ENCODE data around the gene EID2. TPM values are rescaled to one million over a fixed set of nuclear protein-coding genes. Genes with fewer than 3 reads are reported as not detected.
A peak's percentile ranks its signal among the peaks of the same experiment; 100 is the strongest.

EID2 gene
- total and polyA plus RNA-seq, 2 of the 8 experiments (the other 6 are each of a cell fraction or from before 2014, with no cell fraction given), result 7.8 to 29.6 TPM

GRCh38 chr19:39497701-39497995 lies 42.3 kb downstream of the EID2 start:
- H3K27me3 ChIP-seq (replicated peaks in 1 of 4; ENCODE audit: control insufficient read depth in 3 of 4, extremely low read depth in 1 of 4, insufficient read depth in 3 of 4, low read length in 3 of 4), result peaks cover 13 to 47% (median 40%) of the 10 kb centered on the region in 4 experiments
- H3K18ac ChIP-seq (ENCODE audit: extremely low read depth, low read length), result no peak overlapping the region
- peak overlapping the region; percentile 87 for H3K4me2 ChIP-seq (ENCODE audit: insufficient read depth in 1 of 2, low read depth in 2 of 2, low read length in 2 of 2)
- no peak overlapping the region for H4K91ac ChIP-seq (replicated peaks; ENCODE audit: insufficient read length, low read length)
- CTCF ChIA-PET (ENCODE audit: partially characterized antibody), result interaction anchor here (0.8 to 6.5 kb wide), 11 partner anchors 10 to 176 kb away, joined by 3 to 47 read pairs (median 7); partner anchors contain the start of genes EID2 and EID2B
- H2BK15ac ChIP-seq (ENCODE audit: low read length), result no peak overlapping the region
- H3K56ac ChIP-seq (replicated peaks; ENCODE audit: insufficient read length, low read depth, low read length), result no peak overlapping the region
- no peak overlapping the region for H3K4ac ChIP-seq (replicated peaks; ENCODE audit: insufficient read length, low read depth, low read length)
- no peak for DNase-seq (ENCODE audit: low read depth in 1 of 2, low spot score in 2 of 2)
- H3K9ac ChIP-seq (replicated peaks in 1 of 4; ENCODE audit: extremely low read depth in 1 of 4, low read depth in 3 of 4, low read length in 3 of 4), result no peak overlapping the region
- H2BK20ac ChIP-seq (ENCODE audit: low read length), result no peak overlapping the region
- POLR2A ChIA-PET (ENCODE audit: partially characterized antibody), result interaction anchor here (0.6 to 11.1 kb wide), 19 partner anchors 10 to 107 kb away, joined by 3 to 96 read pairs (median 6); partner anchors contain the start of genes EID2B, MED29, PAF1 and PLEKHG2
- H4K5ac ChIP-seq (ENCODE audit: insufficient read length, low read depth, low read length), result no peak overlapping the region
- no peak overlapping the region for H2BK120ac ChIP-seq (replicated peaks; ENCODE audit: low read depth, low read length)
- H2BK12ac ChIP-seq (ENCODE audit: low read depth, low read length), result no peak overlapping the region
- WGBS, 2 experiments (ENCODE audit: extremely low coverage in 1 of 2, insufficient coverage in 1 of 2, insufficient read length in 1 of 2, insufficient replicate concordance in 2 of 2, low coverage in 1 of 2, low lambda C conversion rate in 2 of 2, missing lambda C conversion rate in 1 of 2), result 3% methylated on average over 6 of the region's 7 CpGs; no CpG with 5 or more reads in 1 of the 2 experiments
- H4K20me1 ChIP-seq (replicated peaks in 1 of 2; ENCODE audit: control insufficient read depth in 1 of 2, insufficient read depth in 2 of 2, low read length in 2 of 2), result no peaks in the 10 kb centered on the region
- no peak overlapping the region for H2BK5ac ChIP-seq (ENCODE audit: low read depth, low read length)
- H3K23ac ChIP-seq (ENCODE audit: insufficient read length), result no peak overlapping the region
- H3K4me3 ChIP-seq (ENCODE audit: extremely low read depth in 1 of 4, insufficient read depth in 2 of 4, low read depth in 3 of 4, low read length in 4 of 4), result peak overlapping the region in 3 of 4 experiments; percentile 45 to 85 (median 60); a peak in 4 of 8 replicates
- H2AK5ac ChIP-seq (ENCODE audit: low read depth, low read length), result no peak overlapping the region
- no peak overlapping the region for H3K14ac ChIP-seq (ENCODE audit: insufficient read length)
- no peaks in the 10 kb centered on the region for H3K79me1 ChIP-seq (ENCODE audit: low read depth, low read length)
- H3K27ac ChIP-seq (ENCODE audit: low read depth, low read length), result no peak overlapping the region
- no peak for FAIRE-seq
- H3K36me3 ChIP-seq (ENCODE audit: control insufficient read depth in 2 of 4, insufficient read depth in 4 of 4, low read length in 3 of 4), result no peaks in the 10 kb centered on the region
- peaks cover 4 to 8% (median 5%) of the 10 kb centered on the region in 4 experiments; a peak in 5 of 7 replicates for H3K4me1 ChIP-seq (replicated peaks in 1 of 4; ENCODE audit: control insufficient read depth in 3 of 4, insufficient read depth in 4 of 4, low read length in 3 of 4)
- H2AFZ ChIP-seq (ENCODE audit: low read length), result no peak overlapping the region
- H3K79me2 ChIP-seq (ENCODE audit: control insufficient read depth in 1 of 2, insufficient read depth in 2 of 2, low read length in 2 of 2), result no peaks in the 10 kb centered on the region
- H3K23me2 ChIP-seq (ENCODE audit: low read depth, low read length), result peaks cover 15% of the 10 kb centered on the region
- H4K8ac ChIP-seq (ENCODE audit: extremely low read depth, insufficient read depth, low read length), result no peak overlapping the region
- peaks cover 0 to 8% of the 10 kb centered on the region in 2 experiments; a peak in 3 of 4 replicates for H3K9me3 ChIP-seq (ENCODE audit: insufficient read depth in 2 of 2, low read depth in 1 of 2, low read length in 1 of 2)
- no peak for TF ChIP-seq HDAC2 (IDR thresholded peaks at IDR 0.05; ENCODE audit: borderline replicate concordance in 1 of 2, low read depth in 2 of 2, low read length in 2 of 2)
- no peak for TF ChIP-seq POLR2A (IDR thresholded peaks at IDR 0.05; ENCODE audit: control extremely low read depth in 1 of 2, low read depth in 2 of 2, low read length in 2 of 2)
- no peak for TF ChIP-seq RAD21 (IDR thresholded peaks at IDR 0.05 in 1 of 2, conservative IDR thresholded peaks at IDR 0.05 in 1 of 2; ENCODE audit: low read depth in 2 of 2, low read length in 2 of 2)
- TF ChIP-seq YY1 (IDR thresholded peaks at IDR 0.05; ENCODE audit: low read depth, low read length), result no peak
- peak; percentile 38 for TF ChIP-seq CTBP2 (IDR thresholded peaks at IDR 0.05; ENCODE audit: borderline replicate concordance, insufficient read depth, insufficient read length, low read length)
- TF ChIP-seq, protein P1, sequence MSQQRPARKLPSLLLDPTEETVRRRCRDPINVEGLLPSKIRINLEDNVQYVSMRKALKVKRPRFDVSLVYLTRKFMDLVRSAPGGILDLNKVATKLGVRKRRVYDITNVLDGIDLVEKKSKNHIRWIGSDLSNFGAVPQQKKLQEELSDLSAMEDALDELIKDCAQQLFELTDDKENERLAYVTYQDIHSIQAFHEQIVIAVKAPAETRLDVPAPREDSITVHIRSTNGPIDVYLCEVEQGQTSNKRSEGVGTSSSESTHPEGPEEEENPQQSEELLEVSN (IDR thresholded peaks at IDR 0.05), result peak; percentile 80
- no peak for TF ChIP-seq SRF (IDR thresholded peaks at IDR 0.05; ENCODE audit: low read depth, low read length)
- TF ChIP-seq KDM5A (IDR thresholded peaks at IDR 0.05; ENCODE audit: low read length), result no peak
- TF ChIP-seq, protein P2, sequence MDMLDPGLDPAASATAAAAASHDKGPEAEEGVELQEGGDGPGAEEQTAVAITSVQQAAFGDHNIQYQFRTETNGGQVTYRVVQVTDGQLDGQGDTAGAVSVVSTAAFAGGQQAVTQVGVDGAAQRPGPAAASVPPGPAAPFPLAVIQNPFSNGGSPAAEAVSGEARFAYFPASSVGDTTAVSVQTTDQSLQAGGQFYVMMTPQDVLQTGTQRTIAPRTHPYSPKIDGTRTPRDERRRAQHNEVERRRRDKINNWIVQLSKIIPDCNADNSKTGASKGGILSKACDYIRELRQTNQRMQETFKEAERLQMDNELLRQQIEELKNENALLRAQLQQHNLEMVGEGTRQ (IDR thresholded peaks at IDR 0.05; ENCODE audit: low read length), result no peak
